Stimulated activated naive CD4-positive, alpha-beta T cell (primary cell): ENCODE data around the gene VASH2.
"Not testable (repeated sequence)": the region's sequence is repeated elsewhere in the genome, so short reads cannot be mapped to it uniquely, and the experiment has no call there.

ENCODE experiments used
- DNase-seq, 6 experiments: peaks; one replicate each; lab custom pipeline; 2025; lab: John Stamatoyannopoulos, UW

Gene VASH2

DNA sequence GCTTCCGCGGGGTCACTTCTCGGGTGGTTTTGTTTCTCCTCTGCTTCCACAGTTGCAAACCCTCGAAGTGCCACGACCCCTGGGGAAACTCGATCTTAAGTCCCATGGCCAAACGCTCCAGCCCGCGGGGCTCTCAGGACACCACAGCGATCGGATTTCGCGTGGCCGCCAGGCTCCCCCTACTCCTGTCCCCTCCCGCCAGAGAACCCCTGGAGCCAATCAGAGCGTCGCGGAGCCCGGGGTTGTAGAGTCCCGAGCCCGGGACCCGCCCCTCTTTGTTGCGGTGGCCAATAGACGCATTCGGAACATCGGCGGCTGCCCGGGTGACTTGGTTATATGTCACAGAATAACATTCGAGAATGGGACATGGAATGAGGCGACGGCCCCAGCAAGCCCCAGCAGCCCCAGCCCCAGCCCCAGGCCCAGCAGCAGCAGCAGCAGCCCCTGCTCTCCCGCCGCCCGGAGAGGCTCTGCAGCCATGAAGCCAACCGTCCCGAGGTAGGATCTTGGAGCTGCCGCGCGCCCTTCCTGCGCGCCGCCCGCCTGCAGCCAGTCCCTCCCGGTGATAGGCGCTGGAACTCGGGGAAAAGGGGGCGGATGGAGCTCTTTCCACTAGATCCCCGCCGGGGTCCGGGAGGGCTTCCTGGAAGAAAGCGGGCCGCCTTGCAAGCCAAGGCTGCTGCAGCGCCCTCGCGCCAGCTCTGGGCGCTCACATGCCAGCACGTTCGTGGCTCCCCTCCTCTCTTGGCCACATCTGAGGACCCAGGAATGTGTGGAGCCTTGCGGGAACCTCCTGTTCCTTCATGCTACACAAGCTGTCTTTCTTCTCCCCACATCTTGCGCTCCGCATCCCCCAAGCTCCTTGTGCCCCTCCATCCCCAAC is at the start of gene VASH2:
Gene VASH2, plus strand, starts transcription at position 299 of the 883 bp plus-strand sequence. CDS start 1,002 bp downstream, outside the sequence.
- DNase-seq, result peak in 4 of 6 experiments; percentile 11 to 27 (median 12)

DNA sequence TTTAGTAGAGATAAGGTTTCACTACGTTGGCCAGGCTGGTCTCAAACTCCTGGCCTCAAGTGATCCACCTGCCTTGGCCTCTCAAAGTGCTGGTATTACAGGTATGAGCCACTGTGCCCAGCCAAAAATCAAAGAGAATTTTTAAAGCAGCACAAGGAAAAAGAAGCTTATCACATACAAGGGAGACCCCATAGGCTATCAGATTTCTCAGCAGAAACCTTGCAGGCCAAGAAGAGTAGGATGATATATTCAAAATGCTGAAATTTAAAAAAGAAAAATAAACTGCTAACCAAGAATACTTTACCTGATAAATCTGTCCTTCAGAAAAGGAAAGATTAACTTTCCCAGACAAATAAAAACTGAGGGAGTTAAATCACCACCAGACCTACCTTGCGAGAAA is 49.1 kb upstream of the VASH2 start:
- DNase-seq, result no peak

DNA sequence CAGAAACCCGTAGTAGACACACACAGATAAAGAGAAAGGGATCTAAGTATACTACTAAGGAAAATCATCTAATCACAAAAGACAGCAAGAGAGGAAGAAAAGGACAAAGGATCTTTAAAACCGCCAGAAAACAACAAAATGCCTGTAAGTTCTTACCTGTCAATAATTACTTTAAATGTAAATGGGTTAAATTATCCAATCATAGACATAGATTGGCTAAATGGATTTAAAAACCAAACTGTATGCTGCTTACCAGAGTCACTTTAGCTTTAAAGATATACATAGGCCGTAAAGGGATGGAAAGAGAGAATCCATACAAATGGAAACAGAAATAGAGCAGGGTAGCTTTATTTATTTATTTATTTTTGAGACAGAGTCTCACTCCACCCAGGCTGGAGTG is 48.3 kb upstream of the VASH2 start:
- DNase-seq, result no peak

DNA sequence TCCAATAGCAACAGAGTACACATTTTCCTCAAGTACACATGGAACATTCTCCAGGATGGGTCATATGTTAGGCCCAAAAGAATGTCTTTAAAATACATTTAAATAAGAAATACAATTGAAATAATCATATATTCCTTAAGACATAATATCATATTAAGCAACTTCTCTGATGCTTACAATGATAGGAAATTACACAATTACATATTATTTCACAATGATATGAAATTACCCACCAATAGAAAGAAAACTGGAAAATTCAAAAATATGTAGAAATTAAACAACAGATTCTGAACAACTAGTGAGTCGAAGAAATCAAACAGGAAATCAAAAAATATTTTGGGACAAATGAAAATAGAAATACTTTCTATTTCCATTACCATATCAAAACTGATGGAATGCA is 46.7 kb upstream of the VASH2 start:
- DNase-seq, result no peak

DNA sequence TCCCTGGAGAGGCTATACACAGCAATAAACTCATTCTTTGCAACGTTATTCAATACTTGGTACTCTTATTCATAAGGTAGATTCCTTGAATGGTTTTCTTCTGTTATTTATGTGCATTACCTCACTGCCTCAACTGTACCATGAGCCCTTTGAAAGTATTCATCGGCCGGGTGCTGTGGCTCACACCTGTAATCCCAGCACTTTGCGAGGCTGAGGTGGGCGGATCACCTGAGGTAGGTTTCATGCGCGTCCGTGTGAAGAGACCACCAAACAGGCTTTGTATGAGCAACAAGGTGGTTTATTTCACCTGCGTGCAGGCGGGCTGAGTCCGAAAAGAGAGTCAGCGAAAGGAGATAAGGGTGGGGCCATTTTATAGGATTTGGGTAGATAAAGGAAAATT is 42.3 kb upstream of the VASH2 start:
- not testable (repeated sequence) for DNase-seq

DNA sequence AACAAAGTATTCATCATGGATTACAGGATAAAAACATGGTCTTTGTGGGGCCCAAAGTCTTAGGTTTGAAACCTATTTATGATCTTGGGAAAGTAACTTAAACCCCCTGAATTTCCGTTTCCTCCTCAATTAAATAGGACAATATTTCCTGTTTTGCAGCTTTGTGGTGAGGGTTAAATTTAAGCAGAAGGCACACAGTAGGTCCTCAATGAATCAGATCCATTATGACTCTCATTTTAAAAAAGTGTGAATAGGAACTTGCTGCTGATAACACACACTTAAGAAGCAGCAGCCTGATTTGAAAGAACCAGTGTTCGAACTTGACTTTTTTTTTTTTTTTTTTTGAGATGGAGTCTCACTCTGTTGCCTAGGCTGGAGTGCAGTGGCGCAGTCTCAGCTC is 41.4 kb upstream of the VASH2 start:
- no peak for DNase-seq

DNA sequence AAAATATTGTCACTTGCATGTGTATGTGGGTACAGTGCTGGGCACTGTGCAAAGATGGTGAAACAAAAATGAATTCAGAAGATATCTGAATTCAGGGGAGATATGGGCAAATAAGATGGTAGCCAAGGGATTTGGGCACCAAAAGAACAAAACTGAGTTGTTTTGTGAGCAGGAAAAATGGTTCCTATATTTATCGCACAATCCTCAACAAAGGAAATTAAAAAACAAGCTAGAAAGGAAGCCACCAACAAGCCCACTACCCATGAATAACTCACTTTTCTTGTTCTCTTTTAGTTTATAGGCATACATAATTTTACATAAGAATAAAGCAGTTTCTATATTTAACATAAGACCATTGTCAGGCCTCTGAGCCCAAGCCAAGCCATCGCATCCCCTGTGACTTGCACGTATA is 40.7 kb upstream of the VASH2 start:
- no peak for DNase-seq

DNA sequence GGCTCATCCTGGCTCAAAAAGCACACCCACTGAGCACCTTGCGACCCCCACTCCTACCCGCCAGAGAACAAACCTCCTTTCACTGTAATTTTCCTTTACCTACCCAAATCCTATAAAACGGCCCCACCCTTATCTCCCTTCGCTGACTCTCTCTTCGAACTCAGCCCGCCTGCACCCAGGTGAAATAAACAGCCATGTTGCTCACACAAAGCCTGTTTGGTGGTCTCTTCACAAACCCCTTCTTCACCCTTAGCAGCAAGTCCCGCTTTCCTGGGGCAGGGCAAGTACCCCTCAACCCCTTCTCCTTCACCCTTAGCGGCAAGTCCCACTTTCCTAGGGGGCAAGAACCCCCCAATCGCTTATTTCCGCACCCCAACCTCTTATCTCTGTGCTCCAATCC is 40.1 kb upstream of the VASH2 start:
- DNase-seq, result not testable (repeated sequence)

DNA sequence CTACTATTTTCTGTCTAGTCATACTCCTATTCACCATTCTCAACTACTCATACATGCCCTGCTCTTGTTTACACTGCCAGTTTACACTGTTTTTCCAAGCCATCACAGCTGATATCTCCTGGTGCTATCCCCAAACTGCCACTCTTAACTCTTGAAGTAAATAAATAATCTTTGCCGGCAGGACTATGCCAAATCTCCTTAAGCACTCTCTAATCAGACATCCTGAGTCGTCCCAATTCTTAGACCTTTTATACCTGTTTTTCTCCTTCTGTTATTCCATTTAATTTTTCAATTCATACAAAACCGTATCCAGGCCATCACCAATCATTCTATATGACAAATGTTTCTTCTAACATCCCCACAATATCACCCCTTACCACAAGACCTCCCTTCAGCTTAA is 36.7 kb upstream of the VASH2 start:
- DNase-seq, result not testable (repeated sequence)

DNA sequence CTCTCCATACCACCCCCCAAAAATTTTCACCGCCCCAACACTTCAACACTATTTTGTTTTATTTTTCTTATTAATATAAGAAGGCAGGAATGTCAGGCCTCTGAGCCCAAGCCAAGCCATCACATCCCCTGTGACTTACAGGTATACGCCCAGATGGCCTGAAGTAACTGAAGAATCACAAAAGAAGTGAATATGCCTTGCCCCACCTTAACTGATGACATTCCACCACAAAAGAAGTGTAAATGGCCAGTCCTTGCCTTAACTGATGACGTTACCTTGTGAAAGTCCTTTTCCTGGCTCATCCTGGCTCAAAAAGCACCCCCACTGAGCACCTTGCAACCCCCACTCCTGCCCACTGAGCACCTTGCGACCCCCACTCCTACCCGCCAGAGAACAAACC is 36.2 kb upstream of the VASH2 start:
- not testable (repeated sequence) for DNase-seq

DNA sequence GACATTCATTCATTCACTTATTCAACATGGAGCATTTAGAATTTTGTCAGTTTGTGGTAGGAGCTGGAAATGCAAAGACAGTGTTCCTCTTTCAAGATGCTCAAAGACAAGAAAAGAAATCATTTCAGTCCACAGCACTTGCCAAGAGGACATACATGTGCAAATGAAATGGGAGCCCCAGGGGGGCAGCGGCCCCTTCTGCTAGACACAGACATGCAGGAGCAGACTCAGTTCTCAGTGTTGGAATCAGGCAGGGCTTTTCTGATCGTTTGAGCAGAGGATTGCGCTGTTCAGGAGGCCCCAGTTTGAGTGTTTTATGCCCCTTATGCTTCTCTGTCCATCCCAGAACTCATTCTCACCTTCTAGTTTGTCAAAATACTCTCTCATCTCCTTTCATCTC is 35.6 kb upstream of the VASH2 start:
- no peak for DNase-seq

DNA sequence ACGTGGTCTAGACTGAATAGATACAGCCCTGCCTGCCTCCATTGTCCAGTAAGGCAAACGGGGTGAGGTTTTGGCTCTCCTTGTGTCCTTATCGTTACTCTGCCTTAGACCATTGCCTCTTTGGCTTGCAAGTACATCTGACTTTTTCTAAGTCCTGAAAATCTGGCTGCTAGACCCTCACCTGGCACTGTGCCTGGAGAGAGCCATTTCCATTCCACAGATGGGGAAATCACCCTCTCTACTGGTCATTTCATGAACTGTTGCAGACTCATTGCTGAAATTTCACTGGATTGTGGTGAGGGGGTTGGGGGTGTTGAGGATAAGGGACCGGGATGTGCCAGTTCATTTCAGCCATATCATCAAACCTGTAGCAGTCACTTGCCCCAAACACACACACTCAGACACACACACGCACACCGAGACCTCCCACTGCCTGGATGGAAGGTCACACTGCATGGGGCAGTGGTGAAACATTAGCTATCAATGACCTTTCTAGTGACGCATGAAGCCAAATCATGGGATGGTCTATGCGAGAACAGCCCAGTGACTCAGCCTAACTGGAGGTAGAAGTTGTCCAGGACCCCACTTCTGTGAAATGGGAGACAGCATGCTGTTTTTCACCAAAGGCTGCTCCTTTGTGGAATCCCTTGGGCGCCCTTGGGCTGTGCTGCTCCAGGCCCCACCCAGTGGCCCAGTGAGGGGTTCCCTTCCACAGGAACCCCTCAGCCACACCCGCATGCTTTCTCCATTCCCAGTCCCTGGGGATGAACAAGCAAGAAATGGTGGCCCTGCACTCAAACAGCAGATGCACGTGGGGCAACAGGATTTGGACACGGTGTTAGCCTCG is 34.9 kb upstream of the VASH2 start:
- no peak for DNase-seq

DNA sequence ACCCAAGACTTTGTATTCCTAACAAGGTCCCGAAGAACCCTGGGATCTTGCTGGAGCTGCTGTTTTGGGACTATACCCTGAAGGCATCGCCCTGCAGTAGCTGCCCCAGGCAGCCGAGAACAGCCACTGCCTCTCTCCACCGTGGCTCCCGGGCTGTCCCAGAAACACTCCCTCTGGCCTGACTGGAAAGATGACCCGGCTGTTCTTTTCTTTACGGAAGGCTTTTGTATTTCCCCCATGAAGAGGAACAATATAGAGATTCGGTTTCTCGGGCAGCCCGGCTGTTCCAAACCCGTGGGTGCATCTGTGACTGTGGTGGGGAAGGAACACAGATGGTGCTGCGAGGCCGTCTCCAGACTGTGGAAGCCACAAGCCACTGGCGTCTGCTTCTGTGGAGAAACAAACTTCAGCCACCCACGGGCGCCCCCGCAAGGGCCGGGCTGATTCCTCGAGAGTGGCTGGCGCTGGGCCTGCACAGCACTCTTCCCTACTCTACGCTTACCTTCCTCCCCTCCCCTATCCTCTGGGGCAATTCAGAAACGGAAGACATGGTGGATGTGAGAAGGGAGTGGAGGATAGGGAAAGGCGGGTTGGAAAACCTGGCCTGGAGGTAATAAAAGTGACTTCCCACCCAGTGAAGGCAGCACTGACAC is 33.7 kb upstream of the VASH2 start:
- DNase-seq, result no peak

DNA sequence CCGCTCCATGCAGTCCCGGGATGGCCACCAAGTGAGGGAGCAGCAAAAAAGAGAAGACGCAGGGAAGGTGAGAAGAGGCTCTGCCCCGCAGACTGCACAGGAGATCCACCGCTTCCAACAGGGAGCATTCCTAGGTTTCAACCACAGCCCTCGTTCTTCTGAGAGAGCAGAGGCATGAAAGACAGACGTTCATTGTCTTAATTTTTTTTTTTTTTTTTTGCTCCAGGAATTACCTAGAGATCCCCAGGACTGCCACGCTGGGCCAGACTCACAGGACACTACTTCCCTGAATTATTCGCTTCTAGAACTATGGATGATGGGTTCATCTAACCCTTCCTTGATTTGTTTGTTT is 33.2 kb upstream of the VASH2 start:
- DNase-seq, result no peak

DNA sequence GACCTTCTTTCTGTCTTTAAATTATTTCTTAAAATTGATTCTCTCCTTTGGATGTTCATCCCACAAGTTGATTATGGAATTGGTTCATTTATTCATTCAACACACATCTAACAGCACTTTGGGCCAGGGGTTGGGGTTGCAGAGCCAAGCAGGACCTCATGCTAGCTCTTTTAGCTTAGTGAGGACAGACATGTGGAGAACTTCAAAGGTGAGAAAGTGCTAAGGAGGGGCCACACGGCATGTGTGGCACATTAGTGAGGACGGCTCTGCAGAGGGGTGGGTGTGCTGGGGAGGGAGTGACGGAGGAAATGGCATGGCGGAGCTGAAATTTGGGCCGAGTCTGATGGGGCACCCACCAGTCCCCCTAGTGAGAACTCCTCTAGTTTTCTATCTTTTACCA is 32.5 kb upstream of the VASH2 start:
- DNase-seq, result no peak

DNA sequence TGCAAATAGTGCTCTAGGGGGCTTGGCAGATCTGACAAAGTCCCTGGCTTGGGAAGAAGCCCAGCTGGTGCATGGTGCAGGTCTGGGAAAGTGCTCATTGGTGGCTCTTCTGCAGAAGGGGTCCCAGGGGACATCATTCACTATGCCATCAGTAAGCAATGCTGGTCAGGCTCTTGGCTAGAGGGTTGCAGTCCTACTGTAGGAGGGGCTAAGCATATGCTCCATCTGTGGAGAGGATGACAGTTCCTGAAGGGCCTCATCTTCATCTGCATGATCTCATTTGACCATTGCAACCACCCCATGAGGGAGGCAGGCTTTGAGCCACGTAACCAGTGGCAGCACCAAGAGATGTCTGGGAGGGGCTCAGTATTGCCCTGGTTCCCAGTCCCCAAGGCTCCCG is 31.5 kb upstream of the VASH2 start:
- no peak for DNase-seq

DNA sequence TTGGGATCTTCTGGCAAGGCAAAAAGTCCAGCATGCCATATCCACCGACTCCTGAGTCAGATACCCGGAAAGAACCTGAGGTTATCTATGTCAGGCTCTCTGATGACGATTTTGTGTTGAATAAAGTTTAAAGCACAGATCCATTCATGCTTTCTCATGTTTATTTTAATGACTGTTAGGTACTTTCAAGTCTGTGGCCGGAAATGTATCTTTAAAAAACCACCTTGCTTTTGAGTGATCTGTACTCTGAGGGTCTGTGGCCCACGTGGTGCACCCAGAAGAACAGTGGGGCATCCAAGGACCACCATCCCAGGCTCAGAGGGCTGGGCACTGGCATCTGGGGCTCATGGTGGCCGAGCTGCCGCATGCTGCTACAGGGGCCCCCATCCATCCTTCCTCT is 30.1 kb upstream of the VASH2 start:
- DNase-seq, result no peak

DNA sequence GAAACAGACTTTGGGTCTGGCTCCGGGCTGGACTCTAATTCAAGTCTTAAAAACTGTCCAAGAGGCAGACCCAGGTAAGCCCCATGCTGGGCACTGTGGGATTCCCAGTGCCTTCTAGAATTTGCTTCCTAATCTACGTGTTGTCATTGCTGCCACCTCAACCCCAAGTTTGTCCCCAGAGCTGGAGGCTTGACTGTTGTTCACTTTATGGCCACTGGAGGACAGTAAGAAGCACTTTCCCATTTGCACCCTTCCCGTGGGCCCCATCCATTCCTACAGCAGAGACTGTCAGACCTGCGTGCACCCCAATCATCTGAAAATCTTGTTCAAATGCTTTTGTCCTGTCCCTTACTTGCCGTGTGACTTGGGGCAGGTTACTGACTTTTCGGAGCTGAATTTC is 29.4 kb upstream of the VASH2 start:
- DNase-seq, result no peak

DNA sequence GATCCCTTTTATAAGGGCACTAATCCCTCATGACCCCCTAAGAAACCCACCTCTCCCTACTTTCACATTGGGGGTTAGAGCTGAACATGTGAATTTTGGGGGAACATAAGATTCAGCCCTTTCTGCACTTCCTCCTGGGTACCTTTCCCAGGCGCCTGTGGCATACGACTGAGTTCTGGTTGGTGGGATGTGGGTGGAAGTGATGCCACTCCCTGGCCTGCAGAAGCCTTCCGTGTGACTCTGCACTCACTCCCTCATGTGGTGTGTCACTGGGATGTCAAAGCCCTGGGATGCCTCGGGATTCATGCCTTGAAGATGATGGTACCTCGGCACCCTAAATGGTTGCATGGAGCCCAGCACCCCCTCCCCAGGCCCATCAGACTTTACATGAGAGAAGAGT is 28.3 kb upstream of the VASH2 start:
- DNase-seq, result no peak

DNA sequence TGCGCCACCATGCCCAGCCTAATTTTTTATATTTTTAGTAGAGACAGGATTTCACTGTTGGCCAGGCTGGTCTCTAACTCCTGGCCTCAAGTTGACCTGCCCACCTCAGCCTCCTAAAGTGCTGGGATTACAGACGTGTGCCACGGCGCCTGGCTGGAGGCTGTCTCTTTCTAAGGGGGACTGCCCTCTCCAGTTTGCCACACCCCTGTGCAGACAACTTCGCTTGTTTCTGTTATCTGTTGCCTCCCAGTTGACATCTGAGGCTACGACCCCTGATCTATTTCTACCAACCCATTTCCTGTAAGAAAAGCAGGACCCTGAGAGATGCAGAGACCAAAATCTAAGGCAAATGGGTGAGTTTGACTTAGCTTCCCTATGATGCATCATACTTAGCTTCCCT is 24.0 kb upstream of the VASH2 start:
- no peak for DNase-seq

DNA sequence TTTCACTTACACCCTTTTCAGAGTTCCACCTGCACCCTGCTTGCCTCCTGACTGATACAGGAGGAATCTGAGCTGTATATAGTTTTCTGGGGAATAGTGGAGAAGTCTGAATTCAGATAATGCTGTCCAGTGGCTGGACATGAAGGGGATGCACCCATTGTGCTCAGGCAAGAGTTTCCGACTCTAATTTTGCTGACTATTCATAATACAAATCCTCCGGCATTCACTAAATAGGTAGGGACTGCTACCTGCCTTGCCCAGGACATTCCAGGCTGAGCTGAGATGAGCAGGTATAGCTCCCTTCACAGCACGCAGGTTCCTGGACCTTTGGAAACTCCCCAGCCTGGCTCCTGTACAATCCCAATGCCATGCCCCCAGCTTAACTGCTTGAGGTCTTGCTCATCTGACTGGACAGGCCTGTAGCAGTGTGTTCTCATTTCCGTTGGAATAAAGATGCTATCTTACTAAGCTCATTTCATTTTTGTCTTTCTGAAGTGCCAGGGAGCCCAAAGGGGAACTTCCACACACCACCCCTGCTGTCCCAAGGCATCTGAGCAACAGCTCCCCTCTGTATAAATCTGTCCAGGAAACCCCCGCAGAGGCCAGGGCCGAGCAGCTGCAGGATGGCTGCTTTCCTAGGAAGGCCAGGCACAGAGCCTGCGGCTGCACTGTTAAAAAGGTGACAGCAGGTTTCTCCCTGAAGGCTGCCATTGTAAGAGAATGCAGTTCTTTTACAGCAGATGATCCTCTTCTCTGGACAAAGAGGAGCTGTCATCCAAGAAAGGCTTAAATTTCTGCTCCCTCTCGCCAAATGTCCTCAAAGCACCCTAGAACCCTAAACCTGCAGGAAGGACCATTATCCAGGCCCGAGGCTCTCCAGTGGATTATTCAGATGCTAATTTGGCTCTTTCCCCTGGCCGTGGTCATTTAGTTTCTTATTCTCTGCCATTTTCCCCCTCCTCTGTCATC is 21.7 kb upstream of the VASH2 start:
- DNase-seq, result no peak
